ENCODE measurements around the gene TFPT. TPM values are rescaled to one million over a fixed set of nuclear protein-coding genes. Genes with fewer than 3 reads are reported as not detected.

Gene TFPT, protein sequence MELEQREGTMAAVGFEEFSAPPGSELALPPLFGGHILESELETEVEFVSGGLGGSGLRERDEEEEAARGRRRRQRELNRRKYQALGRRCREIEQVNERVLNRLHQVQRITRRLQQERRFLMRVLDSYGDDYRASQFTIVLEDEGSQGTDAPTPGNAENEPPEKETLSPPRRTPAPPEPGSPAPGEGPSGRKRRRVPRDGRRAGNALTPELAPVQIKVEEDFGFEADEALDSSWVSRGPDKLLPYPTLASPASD
- 10 to 100 TPM; 30.7 to 52.0 TPM for total RNA-seq

DNA sequence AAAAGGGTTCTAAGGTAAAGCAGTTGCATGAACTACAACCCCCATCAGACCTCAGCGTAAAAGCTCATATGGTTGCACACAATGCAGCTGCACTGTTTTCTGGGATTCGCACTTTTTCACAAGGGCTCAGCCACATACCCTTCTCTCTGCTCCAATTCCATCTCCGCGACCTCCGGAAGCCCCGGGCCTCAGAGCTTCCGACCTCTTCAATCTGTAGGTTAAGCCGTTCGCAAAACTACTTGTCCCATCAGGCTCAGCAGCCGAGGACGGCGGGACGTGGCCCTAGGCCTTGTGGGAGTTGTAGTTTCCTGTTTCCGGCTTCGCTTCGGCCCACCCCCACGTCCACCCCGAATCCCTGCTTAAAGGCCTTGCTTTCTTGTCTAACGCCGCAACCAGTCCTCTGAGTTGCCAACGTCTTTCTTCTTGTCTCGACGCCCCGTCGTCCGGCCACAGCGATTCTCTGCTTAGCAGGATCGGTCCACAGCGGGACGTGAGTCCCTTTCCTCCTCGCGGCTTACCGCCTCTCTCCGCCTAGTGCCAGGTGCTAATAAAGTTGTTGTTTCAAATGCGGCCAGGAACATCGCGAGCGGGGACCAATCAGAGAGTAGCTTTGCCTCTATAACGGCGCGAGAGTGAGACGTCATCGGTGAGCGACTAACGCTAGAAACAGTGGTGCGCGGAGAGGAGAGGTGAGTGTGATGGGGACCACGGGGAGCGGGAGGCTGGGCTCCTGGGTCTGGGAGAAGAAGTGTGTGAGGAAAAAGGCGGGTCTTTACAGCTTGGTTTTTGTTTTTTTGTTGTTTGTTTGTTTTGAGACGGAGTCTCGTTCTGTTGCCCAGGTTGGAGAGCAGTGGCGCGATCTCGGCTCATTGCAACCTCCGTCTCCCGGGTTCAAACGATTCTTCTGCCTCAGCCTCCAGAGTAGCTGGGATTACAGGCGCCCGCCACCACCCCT is at the start of gene TFPT, which contains the start of gene PRPF31:
Gene TFPT (minus strand): TSS at position 549 of the 955 bp plus-strand sequence. CDS start 388 bp downstream, at position 161.
Gene PRPF31 (plus strand): TSS at position 646 of the 955 bp plus-strand sequence. CDS start 2,525 bp downstream, outside the sequence.
- Histone ChIP-seq H3K27me3 (replicated peaks; ENCODE audit: insufficient read depth) (no peaks in the 10 kb centered on the region), H3K4me3 (peak within 1 kb of the TSS; percentile 85 to 90), H3K4me1 (replicated peaks) (peaks cover 16% of the 10 kb centered on the region), H3K27ac (peak within 1 kb of the TSS; percentile 90 to 92), H3K9me3 (no peaks in the 10 kb centered on the region), H3K36me3 (no peaks in the 10 kb centered on the region)
- WGBS, result under 1% methylated on average over 60 of the region's 60 CpGs
- DNase-seq (ENCODE audit: low spot score), result peak; percentile 96
- peak; percentile 51 for TF ChIP-seq POLR2A (IDR thresholded peaks at IDR 0.05)
- TF ChIP-seq, protein P1, sequence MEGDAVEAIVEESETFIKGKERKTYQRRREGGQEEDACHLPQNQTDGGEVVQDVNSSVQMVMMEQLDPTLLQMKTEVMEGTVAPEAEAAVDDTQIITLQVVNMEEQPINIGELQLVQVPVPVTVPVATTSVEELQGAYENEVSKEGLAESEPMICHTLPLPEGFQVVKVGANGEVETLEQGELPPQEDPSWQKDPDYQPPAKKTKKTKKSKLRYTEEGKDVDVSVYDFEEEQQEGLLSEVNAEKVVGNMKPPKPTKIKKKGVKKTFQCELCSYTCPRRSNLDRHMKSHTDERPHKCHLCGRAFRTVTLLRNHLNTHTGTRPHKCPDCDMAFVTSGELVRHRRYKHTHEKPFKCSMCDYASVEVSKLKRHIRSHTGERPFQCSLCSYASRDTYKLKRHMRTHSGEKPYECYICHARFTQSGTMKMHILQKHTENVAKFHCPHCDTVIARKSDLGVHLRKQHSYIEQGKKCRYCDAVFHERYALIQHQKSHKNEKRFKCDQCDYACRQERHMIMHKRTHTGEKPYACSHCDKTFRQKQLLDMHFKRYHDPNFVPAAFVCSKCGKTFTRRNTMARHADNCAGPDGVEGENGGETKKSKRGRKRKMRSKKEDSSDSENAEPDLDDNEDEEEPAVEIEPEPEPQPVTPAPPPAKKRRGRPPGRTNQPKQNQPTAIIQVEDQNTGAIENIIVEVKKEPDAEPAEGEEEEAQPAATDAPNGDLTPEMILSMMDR (IDR thresholded peaks at IDR 0.05), result peak in 1 of 4 experiments; percentile 19
- peak; percentile 100 for TF ChIP-seq POLR2AphosphoS5 (IDR thresholded peaks at IDR 0.05)
- intact Hi-C loops (cut with DNase I), result no loop called here

DNA sequence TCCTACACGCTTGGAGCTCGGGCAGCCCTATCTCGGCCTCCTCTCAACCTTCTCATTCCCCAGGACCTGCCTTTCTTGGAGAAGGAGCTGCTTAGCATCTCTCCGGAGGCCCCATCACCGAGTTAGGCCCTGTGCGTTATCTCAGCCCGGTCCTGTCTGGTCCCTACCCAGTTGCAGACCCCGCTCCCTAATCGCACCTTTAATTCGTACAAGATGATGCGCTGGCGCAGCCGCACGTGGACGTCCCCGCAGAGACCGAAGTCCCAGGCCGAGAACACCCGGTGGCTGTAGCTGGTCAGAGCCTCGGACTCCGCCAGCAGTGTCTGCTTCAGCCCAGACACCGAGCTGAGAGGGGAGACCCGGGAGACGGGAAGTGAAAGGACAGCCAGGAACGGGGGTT is 49.8 kb upstream of the TFPT start:
- Histone ChIP-seq H3K4me3 (no peak overlapping the region), H3K36me3 (no peaks in the 10 kb centered on the region), H3K27ac (no peak overlapping the region), H3K4me1 (replicated peaks) (peaks cover 20% of the 10 kb centered on the region), H3K27me3 (replicated peaks; ENCODE audit: insufficient read depth) (no peaks in the 10 kb centered on the region), H3K9me3 (no peaks in the 10 kb centered on the region)
- no peak for DNase-seq (ENCODE audit: low spot score)
- WGBS, result 93% methylated on average over 25 of the region's 25 CpGs
- intact Hi-C loops (cut with DNase I), result loop anchor here (5.0 kb wide), 1 partner anchor 67 kb away; no protein-coding TSS in a partner anchor
- TF ChIP-seq, protein P1 (IDR thresholded peaks at IDR 0.05), result no peak
- no peak for TF ChIP-seq POLR2A (IDR thresholded peaks at IDR 0.05)
- TF ChIP-seq POLR2AphosphoS5 (IDR thresholded peaks at IDR 0.05), result no peak

DNA sequence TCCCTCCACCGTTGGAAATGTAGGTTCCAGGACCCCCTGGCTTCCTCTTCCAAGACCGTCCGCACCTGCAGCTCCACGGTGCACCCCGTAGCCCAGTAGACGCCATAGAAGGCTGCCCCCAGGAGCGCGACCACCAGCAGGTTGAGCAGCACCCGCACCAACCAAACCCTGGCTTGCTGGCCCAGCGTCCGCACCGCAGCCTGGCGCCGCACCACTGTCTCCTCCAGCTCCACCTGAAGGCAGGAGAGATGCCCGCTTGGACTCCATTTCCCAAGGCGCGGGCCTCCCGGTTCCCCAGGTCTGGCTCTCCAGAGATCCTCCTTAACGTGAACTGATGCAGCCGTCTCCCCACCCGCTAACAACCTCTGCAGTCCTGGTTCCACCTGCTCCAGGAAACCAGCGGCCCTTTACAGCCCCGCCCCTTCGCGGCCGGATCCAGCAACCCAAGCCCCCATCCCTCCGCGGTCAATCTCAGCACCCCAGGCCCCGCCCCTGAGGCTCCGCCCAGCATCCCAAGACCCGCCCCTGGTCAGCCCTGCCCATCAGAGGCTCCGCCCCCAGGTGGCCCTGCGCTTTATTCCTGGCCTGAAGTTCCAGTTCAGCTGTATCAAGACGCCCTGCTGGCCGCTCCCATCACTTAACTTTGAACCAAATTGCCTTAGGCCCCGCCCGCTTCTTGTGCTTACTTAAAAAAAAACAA is 49.1 kb upstream of the TFPT start:
- no peaks in the 10 kb centered on the region for H3K36me3 ChIP-seq
- no peaks in the 10 kb centered on the region for H3K9me3 ChIP-seq
- DNase-seq (ENCODE audit: low spot score), result peak; percentile 68
- peak; percentile 30 for TF ChIP-seq POLR2AphosphoS5 (IDR thresholded peaks at IDR 0.05)
- TF ChIP-seq, protein P1 (IDR thresholded peaks at IDR 0.05), result no peak
- no peaks in the 10 kb centered on the region for H3K27me3 ChIP-seq (replicated peaks; ENCODE audit: insufficient read depth)
- WGBS, result 14% methylated on average over 33 of the region's 37 CpGs
- H3K4me1 ChIP-seq (replicated peaks), result peaks cover 22% of the 10 kb centered on the region
- H3K4me3 ChIP-seq, result no peak overlapping the region
- intact Hi-C loops (cut with DNase I), result loop anchor here (5.0 kb wide), 1 partner anchor 68 kb away; no protein-coding TSS in a partner anchor
- H3K27ac ChIP-seq, result no peak overlapping the region

DNA sequence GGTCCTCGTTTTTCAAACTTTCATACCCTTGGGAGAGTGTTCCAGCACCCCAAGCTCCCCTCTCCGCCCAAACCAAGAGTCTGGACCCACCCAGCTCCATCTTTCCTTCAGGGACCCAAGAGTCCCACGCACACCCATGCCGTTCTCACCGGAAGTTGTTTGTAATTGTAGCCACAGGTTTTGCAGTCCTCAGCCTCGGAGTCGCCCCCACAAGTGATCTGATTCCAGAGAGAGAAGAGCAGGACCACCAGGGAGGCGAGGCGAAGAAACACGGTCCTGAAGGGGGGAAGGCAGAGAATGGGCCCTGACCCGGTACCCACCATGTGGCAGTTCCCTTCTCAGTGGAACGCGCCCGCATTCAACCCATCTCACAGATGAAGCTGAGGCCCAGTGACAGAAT is 47.4 kb upstream of the TFPT start:
- TF ChIP-seq POLR2A (IDR thresholded peaks at IDR 0.05) (peak; percentile 2), POLR2AphosphoS5 (IDR thresholded peaks at IDR 0.05) (no peak)
- TF ChIP-seq, protein P1 (IDR thresholded peaks at IDR 0.05), result no peak
- Histone ChIP-seq H3K36me3 (no peaks in the 10 kb centered on the region), H3K27ac (peak overlapping the region; percentile 76 to 84), H3K9me3 (no peaks in the 10 kb centered on the region), H3K4me1 (replicated peaks) (peaks cover 26% of the 10 kb centered on the region), H3K27me3 (replicated peaks; ENCODE audit: insufficient read depth) (no peaks in the 10 kb centered on the region), H3K4me3 (peak overlapping the region; percentile 29 to 38)
- WGBS, result 73% methylated on average over 14 of the region's 14 CpGs
- intact Hi-C loops (cut with DNase I), result no loop called here
- no peak for DNase-seq (ENCODE audit: low spot score)
